H9 (cell line): ENCODE results near the gene OR5P2. TPM values are rescaled to one million over a fixed set of nuclear protein-coding genes. Genes with fewer than 3 reads are reported as not detected.

Experiments
- DNase-seq: peaks from one replicate; pipeline ENCODE4 v3.0.0-alpha.2; 2017
- H2AFZ ChIP-seq: one replicate; pipeline ENCODE4 v1.6.1; 2013; ENCODE audit warnings: mild to moderate bottlenecking, low read length, control low read depth, moderate library complexity
- H2AK5ac ChIP-seq: 2 replicates; pipeline ENCODE4 v1.6.1; 2013; ENCODE audit warnings: low read length, control low read depth, mixed read lengths; ENCODE audit not compliant: insufficient read length
- H2BK120ac ChIP-seq: one replicate; pipeline ENCODE4 v1.6.1; 2013; ENCODE audit warnings: low read depth, mild to moderate bottlenecking, low read length, control low read depth, inconsistent platforms; ENCODE audit not compliant: poor library complexity, severe bottlenecking
- H2BK12ac ChIP-seq: 2 replicates; pipeline ENCODE4 v1.6.1; 2013; ENCODE audit warnings: low read length, control low read depth, mixed read lengths, low read depth; ENCODE audit not compliant: insufficient read length
- H2BK15ac ChIP-seq: 2 replicates; pipeline ENCODE4 v1.6.1; 2013; ENCODE audit warnings: low read depth, low read length, control low read depth
- H2BK20ac ChIP-seq: one replicate; pipeline ENCODE4 v1.6.1; 2013; ENCODE audit warnings: low read depth, mild to moderate bottlenecking, low read length, control low read depth, inconsistent platforms; ENCODE audit not compliant: poor library complexity, severe bottlenecking
- H2BK5ac ChIP-seq: 2 replicates; pipeline ENCODE4 v1.6.1; 2013; ENCODE audit warnings: low read length, control low read depth, mixed read lengths; ENCODE audit not compliant: insufficient read length
- H3K14ac ChIP-seq: 2 replicates; pipeline ENCODE4 v1.6.1; 2013; ENCODE audit warnings: low read length, control low read depth; ENCODE audit not compliant: insufficient read depth
- H3K18ac ChIP-seq: 2 replicates; pipeline ENCODE4 v1.6.1; 2013; ENCODE audit warnings: low read depth, mild to moderate bottlenecking, mixed read lengths, low read length, control low read depth; ENCODE audit not compliant: insufficient read length
- H3K23ac ChIP-seq: 2 replicates; pipeline ENCODE4 v1.6.1; 2013; ENCODE audit warnings: low read length, control low read depth, mixed read lengths, low read depth; ENCODE audit not compliant: insufficient read length
- H3K23me2 ChIP-seq: 2 replicates; pipeline ENCODE4 v1.6.1; 2013; ENCODE audit warnings: low read depth, mild to moderate bottlenecking, mixed read lengths, low read length, control low read depth; ENCODE audit not compliant: insufficient read length, poor library complexity, severe bottlenecking
- H3K27ac ChIP-seq: 2 replicates; pipeline ENCODE4 v1.5.1; 2013; ENCODE audit warnings: low read length, control low read depth, mixed read lengths, low read depth; ENCODE audit not compliant: insufficient read length
- H3K27me3 ChIP-seq: 2 replicates; pipeline ENCODE4 v1.6.1; 2013; ENCODE audit warnings: low read length, control low read depth, inconsistent platforms; ENCODE audit not compliant: insufficient read depth
- H3K4ac ChIP-seq: 2 replicates; pipeline ENCODE4 v1.6.1; 2013; ENCODE audit warnings: low read depth, mild to moderate bottlenecking, control low read depth, inconsistent platforms, low read length, moderate library complexity
- H3K4me1 ChIP-seq: 2 replicates; pipeline ENCODE4 v1.6.1; 2013; ENCODE audit warnings: low read length, control low read depth, inconsistent platforms; ENCODE audit not compliant: insufficient read depth
- H3K4me2 ChIP-seq: 2 replicates; pipeline ENCODE4 v1.6.1; 2013; ENCODE audit warnings: low read length, control low read depth, mixed read lengths; ENCODE audit not compliant: insufficient read length, insufficient read depth
- H3K56ac ChIP-seq: 2 replicates; pipeline ENCODE4 v1.6.1; 2013; ENCODE audit warnings: low read depth, mild to moderate bottlenecking, mixed read lengths, low read length, control low read depth; ENCODE audit not compliant: insufficient read length
- H3K79me1 ChIP-seq: 2 replicates; pipeline ENCODE4 v1.6.1; 2013; ENCODE audit warnings: low read depth, mild to moderate bottlenecking, moderate library complexity, low read length, control low read depth, inconsistent platforms; ENCODE audit not compliant: insufficient read depth, poor library complexity, severe bottlenecking
- H3K79me2 ChIP-seq: 2 replicates; pipeline ENCODE4 v1.6.1; 2013; ENCODE audit warnings: low read length, control low read depth, inconsistent platforms; ENCODE audit not compliant: insufficient read depth
- H3K9ac ChIP-seq: 2 replicates; pipeline ENCODE4 v1.6.1; 2013; ENCODE audit warnings: low read length, control low read depth, mixed read lengths; ENCODE audit not compliant: insufficient read length; ENCODE audit errors: extremely low read depth
- H3K9me3 ChIP-seq: one replicate; pipeline ENCODE4 v1.6.1; 2013; ENCODE audit warnings: low read depth, low read length, inconsistent platforms; ENCODE audit not compliant: control insufficient read depth
- H3T11ph ChIP-seq: one replicate; pipeline ENCODE4 v1.6.1; 2013; ENCODE audit warnings: mild to moderate bottlenecking, low read length, control low read depth, inconsistent platforms
- H4K20me1 ChIP-seq: one replicate; pipeline ENCODE4 v1.6.1; 2013; ENCODE audit not compliant: control insufficient read depth, insufficient read length, insufficient read depth
- H4K5ac ChIP-seq: 2 replicates; pipeline ENCODE4 v1.6.1; 2013; ENCODE audit warnings: low read depth, mild to moderate bottlenecking, mixed read lengths, low read length, control low read depth; ENCODE audit not compliant: insufficient read length
- H4K8ac ChIP-seq: replicated peaks from 2 replicates; pipeline ENCODE4 v1.6.1; 2013; ENCODE audit warnings: low read length, control low read depth, mixed read lengths, low read depth; ENCODE audit not compliant: insufficient read length
- H4K91ac ChIP-seq: 2 replicates; pipeline ENCODE4 v1.6.1; 2013; ENCODE audit warnings: low read depth, mild to moderate bottlenecking, moderate library complexity, mixed read lengths, low read length, control low read depth; ENCODE audit not compliant: insufficient read length
- H3K27ac Mint-ChIP-seq, 3 experiments: 2 replicates in 2 of 3; 3 replicates in 1 of 3; pipeline ENCODE4 v1.8.0; 2020 to 2021; ENCODE audit warnings: mixed read lengths in 3 of 3, mild to moderate bottlenecking in 1 of 3, moderate library complexity in 1 of 3
- H3K27me3 Mint-ChIP-seq: 2 replicates; pipeline ENCODE4 v1.8.0; 2021; ENCODE audit warnings: low read depth, mild to moderate bottlenecking, moderate library complexity, mixed read lengths
- H3K36me3 Mint-ChIP-seq, 3 experiments: 2 replicates in 2 of 3; 3 replicates in 1 of 3; pipeline ENCODE4 v1.8.0; 2020 to 2021; ENCODE audit warnings: low read depth in 3 of 3, mixed read lengths in 3 of 3; ENCODE audit not compliant: insufficient read depth in 1 of 3
- H3K4me1 Mint-ChIP-seq, 2 experiments: 2 replicates each; pipeline ENCODE4 v1.8.0; 2020; ENCODE audit warnings: mixed read lengths in 2 of 2
- H3K4me3 Mint-ChIP-seq, 2 experiments: 2 replicates in 1 of 2; 3 replicates in 1 of 2; pipeline ENCODE4 v1.8.0; 2020 to 2021; ENCODE audit warnings: mild to moderate bottlenecking in 2 of 2, mixed read lengths in 2 of 2, moderate library complexity in 1 of 2
- H3K9me3 Mint-ChIP-seq, 2 experiments: 2 replicates in 1 of 2; 3 replicates in 1 of 2; pipeline ENCODE4 v1.8.0; 2020; ENCODE audit warnings: mild to moderate bottlenecking in 2 of 2, mixed read lengths in 2 of 2, moderate library complexity in 1 of 2
- CTCF ChIP-seq: fragments of 200-600 bp; sonication (generic); conservative IDR thresholded peaks from 3 replicates; pipeline ENCODE4 v1.8.0; 2021; ENCODE audit warnings: antibody characterized with exemption, mild to moderate bottlenecking
- WGBS: extraction: QIAGEN DNeasy Blood & Tissue Kit; methylation state at CpG from one replicate; pipeline ENCODE4 v1.1.7; 2013; ENCODE audit warnings: missing lambda C conversion rate, low lambda C conversion rate, mixed read lengths; ENCODE audit not compliant: insufficient read length; ENCODE audit errors: extremely low coverage; 5-methylcytosine and 5-hydroxymethylcytosine counted together
- long read RNA-seq: library from polyadenylated mRNA; unstranded; transcript quantifications from one replicate; pipeline ENCODE4 v2.0.0, GENCODE V29; 2020
- total RNA-seq: library from RNA; stranded (reverse); gene quantifications from 2 replicates; pipeline ENCODE4 v1.2.1, GENCODE V29; 2021

Gene OR5P2
- total RNA-seq: not detected in 2 replicates
- long read RNA-seq: 0 reads

GRCh38 chr11:7796842-7797241 lies at the start of gene OR5P2:
Gene OR5P2 (minus strand): TSS chr11:7796942. CDS start chr11:7796942, 0 bp downstream.
- H2BK12ac ChIP-seq: no peak within 1 kb of the TSS
- H3K27ac Mint-ChIP-seq: no peak within 1 kb of the TSS
- no CpG with 5 or more reads among the region's 5 CpGs for WGBS
- H3K4me2 ChIP-seq: no peak within 1 kb of the TSS
- no peak within 1 kb of the TSS for H3K4ac ChIP-seq
- no peaks in the 10 kb centered on the region for H3K4me1 ChIP-seq
- no peak within 1 kb of the TSS for H3K56ac ChIP-seq
- H3K36me3 Mint-ChIP-seq: no peaks in the 10 kb centered on the region
- H4K91ac ChIP-seq: no peak within 1 kb of the TSS
- no peak for DNase-seq
- no peak within 1 kb of the TSS for H2BK15ac ChIP-seq
- no peak within 1 kb of the TSS for H3K23ac ChIP-seq
- no peak within 1 kb of the TSS for H4K8ac ChIP-seq
- no peak within 1 kb of the TSS for H3T11ph ChIP-seq
- H3K14ac ChIP-seq: no peak within 1 kb of the TSS
- no peak within 1 kb of the TSS for H3K27ac ChIP-seq
- H2AFZ ChIP-seq: no peak within 1 kb of the TSS
- H3K23me2 ChIP-seq: no peaks in the 10 kb centered on the region
- no peaks in the 10 kb centered on the region for H3K27me3 Mint-ChIP-seq
- no peak within 1 kb of the TSS for H3K18ac ChIP-seq
- no peak for TF ChIP-seq CTCF
- H3K79me2 ChIP-seq: no peaks in the 10 kb centered on the region
- H2AK5ac ChIP-seq: no peak within 1 kb of the TSS
- no peak within 1 kb of the TSS for H2BK20ac ChIP-seq
- H3K79me1 ChIP-seq: no peaks in the 10 kb centered on the region
- no peaks in the 10 kb centered on the region for H4K20me1 ChIP-seq
- H2BK5ac ChIP-seq: no peak within 1 kb of the TSS
- no peaks in the 10 kb centered on the region for H3K27me3 ChIP-seq
- no peaks in the 10 kb centered on the region for H3K4me1 Mint-ChIP-seq
- H3K9ac ChIP-seq: no peak within 1 kb of the TSS
- no peak within 1 kb of the TSS; a peak in 1 of 5 replicates for H3K4me3 Mint-ChIP-seq
- peaks cover 0 to 7% of the 10 kb centered on the region in 2 experiments; a peak in 1 of 5 replicates for H3K9me3 Mint-ChIP-seq
- H4K5ac ChIP-seq: no peak within 1 kb of the TSS
- H2BK120ac ChIP-seq: no peak within 1 kb of the TSS
- H3K9me3 ChIP-seq: no peaks in the 10 kb centered on the region
